Fibroblast of the aortic adventitia (primary cell): ENCODE data around the gene PDZRN4. TPM values are rescaled to one million over a fixed set of nuclear protein-coding genes. Genes with fewer than 3 reads are reported as not detected.

Experiments
- DNase-seq: peaks from one replicate; pipeline ENCODE4 v3.0.0-alpha.2; 2010; ENCODE audit warnings: low read depth
- H3K4me3 ChIP-seq: 2 replicates; pipeline ENCODE4 v1.5.1; 2011; ENCODE audit warnings: low read depth, mild to moderate bottlenecking, control low read depth, low read length, moderate library complexity
- total RNA-seq: library from RNA; depleted of rRNA; stranded (reverse); fragments of >200 nt; gene quantifications from 2 replicates; pipeline ENCODE4 v1.2.3, GENCODE V29; 2012; ENCODE audit warnings: low replicate concordance
- TF ChIP-seq, protein P1 (sequence below): IDR thresholded peaks from 2 replicates; pipeline ENCODE4 v1.5.1; 2011; ENCODE audit warnings: mild to moderate bottlenecking, low read length, control low read depth, inconsistent platforms; ENCODE audit not compliant: insufficient read depth

PDZRN4 gene
- total RNA-seq, 1 donor = not detected

DNA sequence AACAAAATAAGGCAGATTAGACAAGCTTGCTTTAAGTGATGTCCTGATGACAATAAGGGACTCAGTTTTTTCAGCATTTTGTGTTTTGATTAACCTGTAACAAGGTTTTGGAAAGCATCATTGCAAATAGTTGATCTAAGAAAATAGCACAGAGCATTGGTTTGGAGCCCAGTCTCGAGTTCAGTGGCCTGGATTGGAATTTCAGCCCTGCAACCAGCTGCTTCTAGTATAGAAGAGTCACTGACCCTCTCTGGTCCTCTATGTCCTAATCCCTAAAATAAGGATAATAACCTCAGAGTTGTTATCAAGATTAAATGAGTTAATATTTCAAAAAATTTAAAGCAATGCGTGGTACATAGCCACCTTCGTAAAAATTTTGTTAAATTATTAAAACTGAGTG, 25.5 kb downstream of the PDZRN4 start:
- no peak overlapping the region for H3K4me3 ChIP-seq
- no peak for DNase-seq
- TF ChIP-seq, protein P1, sequence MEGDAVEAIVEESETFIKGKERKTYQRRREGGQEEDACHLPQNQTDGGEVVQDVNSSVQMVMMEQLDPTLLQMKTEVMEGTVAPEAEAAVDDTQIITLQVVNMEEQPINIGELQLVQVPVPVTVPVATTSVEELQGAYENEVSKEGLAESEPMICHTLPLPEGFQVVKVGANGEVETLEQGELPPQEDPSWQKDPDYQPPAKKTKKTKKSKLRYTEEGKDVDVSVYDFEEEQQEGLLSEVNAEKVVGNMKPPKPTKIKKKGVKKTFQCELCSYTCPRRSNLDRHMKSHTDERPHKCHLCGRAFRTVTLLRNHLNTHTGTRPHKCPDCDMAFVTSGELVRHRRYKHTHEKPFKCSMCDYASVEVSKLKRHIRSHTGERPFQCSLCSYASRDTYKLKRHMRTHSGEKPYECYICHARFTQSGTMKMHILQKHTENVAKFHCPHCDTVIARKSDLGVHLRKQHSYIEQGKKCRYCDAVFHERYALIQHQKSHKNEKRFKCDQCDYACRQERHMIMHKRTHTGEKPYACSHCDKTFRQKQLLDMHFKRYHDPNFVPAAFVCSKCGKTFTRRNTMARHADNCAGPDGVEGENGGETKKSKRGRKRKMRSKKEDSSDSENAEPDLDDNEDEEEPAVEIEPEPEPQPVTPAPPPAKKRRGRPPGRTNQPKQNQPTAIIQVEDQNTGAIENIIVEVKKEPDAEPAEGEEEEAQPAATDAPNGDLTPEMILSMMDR = no peak

DNA sequence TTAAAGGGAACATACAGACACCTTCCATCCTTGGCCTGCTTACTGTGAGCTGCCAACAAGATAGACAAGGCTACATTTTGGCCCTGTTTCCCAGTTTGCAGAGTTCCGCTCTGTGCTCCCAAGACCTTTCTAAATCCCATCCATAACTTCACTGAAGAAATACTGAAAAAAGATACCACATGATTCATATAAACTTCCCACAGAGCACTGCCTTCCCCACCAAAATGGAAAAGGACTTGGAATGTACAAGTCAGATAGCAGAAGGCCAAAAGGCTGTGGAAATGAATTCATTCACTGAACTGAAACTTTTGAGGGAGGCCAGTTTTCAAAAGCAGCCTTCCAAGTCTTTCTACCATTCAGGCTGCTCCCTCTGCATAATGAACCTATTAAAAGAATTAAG, 29.6 kb downstream of the PDZRN4 start:
- TF ChIP-seq, protein P1 = no peak
- no peak overlapping the region for H3K4me3 ChIP-seq
- no peak for DNase-seq

DNA sequence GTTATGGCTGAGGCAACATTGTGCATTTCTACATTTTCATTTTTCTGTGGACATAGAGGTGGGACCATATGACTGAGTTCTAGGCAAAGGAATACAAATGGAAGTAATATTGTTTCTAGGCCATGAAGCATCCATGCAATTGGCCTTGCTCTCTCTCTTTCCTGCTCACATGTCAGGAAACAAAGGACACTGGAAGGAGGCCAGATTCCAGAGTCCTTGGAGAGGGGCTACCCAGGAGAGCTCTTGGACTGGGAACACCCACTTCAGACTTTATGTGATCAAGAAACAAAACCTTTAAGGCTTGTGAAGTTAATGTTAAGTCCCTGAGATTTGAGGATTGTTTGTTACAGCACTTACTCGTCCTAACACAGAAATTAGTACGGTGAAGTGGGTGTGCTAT, 32.8 kb downstream of the PDZRN4 start:
- TF ChIP-seq, protein P1 = no peak
- no peak overlapping the region for H3K4me3 ChIP-seq
- DNase-seq = no peak

DNA sequence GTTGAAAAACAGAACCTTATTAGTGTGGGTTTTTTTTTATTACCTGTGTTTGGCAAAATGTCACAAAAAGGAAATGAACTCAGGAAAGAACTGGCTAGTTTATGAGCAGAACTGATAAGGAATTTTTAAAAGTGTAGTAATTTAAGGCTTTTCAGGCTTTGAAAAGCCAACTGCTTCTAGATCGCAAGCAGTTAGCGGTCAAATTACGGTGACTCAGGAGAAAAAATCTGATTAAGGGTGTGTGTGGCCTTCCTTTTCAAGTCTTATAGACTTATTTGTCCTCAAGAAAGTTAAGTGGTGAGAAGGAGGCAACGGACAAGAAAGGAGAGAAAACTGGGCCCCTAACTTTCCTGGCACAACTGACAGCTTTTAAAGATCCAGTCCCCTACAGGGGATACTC, 33.4 kb downstream of the PDZRN4 start:
- TF ChIP-seq, protein P1 = no peak
- no peak for DNase-seq
- H3K4me3 ChIP-seq = no peak overlapping the region

DNA sequence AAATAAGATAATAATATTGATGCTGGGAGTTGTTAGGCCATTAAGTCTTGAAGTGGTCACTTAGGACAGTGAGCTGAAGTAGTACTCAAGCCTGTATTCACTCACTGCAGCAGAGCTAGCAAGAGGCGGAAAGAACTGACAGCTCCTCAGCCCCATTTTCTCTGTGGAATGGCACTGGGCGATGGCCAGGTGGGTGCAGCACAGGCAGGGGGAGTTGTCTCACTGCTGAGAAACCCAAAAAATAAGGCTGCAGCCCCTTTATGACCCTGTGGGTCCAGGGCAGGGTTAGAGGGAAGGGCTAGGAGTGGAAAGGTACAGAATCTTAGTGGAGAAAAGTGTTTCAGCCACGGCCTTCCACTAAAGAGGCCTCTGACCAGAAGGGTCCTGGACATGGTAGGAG, 35.5 kb downstream of the PDZRN4 start:
- no peak for DNase-seq
- TF ChIP-seq, protein P1 = no peak

DNA sequence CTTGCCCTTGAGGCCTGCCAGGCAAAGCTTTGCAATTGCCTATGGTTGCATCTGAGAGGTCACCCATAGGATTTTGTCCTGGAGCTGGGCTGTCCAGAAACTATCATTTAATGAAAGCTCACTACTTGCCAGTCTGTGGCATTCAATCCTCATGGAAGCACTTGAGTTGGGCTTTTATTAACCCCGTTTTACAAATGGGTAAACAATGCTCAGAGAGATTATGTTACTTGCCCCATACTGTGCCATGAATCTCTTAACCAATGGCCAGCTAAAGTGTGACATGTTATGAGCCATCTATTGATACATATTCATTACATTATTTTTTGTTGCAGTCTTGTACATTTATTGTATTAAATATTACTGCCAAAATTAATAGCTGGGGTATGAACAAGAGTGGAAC, 35.9 kb downstream of the PDZRN4 start:
- no peak for DNase-seq
- TF ChIP-seq, protein P1 = no peak
- no peak overlapping the region for H3K4me3 ChIP-seq

More for the DNA sequence above, 35.5 kb downstream of the PDZRN4 start:
- no peak overlapping the region for H3K4me3 ChIP-seq

DNA sequence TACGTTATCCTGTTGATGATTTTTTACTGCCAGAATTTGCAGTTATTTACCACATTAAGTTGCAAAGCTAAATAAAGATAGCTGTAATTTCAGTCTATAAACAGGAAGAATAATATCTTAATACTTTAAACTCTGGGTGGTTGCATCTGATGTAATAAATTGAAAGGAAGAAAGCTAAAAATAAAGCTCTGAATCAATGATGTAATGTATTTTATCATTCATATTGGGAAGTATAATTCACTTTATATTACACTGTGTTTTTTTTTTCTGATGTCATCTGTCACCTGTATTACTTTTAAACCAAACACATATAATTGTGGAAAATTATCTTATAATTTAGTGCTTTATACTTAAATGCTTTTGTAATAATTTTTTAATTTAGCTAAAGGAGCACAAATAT, 37.1 kb downstream of the PDZRN4 start:
- no peak for DNase-seq
- TF ChIP-seq, protein P1 = no peak
- H3K4me3 ChIP-seq = no peak overlapping the region
